ENCODE data around the gene ZFAND5.

- TF ChIP-seq CTCF (conservative IDR thresholded peaks at IDR 0.05): no peak
- TF ChIP-seq EZH2 (IDR thresholded peaks at IDR 0.05; ENCODE audit: low read depth): no peak
Observed at GRCh38 chr9:72407114-72407513, 42.1 kb upstream of the ZFAND5 start.
